H9 (cell line): ENCODE results near the gene TMEM185B. TPM values are rescaled to one million over a fixed set of nuclear protein-coding genes. Genes with fewer than 3 reads are reported as not detected.

ENCODE experiments used
- DNase-seq: peaks from one replicate; pipeline ENCODE4 v3.0.0-alpha.2; 2017
- H2AFZ ChIP-seq: one replicate; pipeline ENCODE4 v1.6.1; 2013; ENCODE audit warnings: mild to moderate bottlenecking, low read length, control low read depth, moderate library complexity
- H2AK5ac ChIP-seq: 2 replicates; pipeline ENCODE4 v1.6.1; 2013; ENCODE audit warnings: low read length, control low read depth, mixed read lengths; ENCODE audit not compliant: insufficient read length
- H2BK120ac ChIP-seq: one replicate; pipeline ENCODE4 v1.6.1; 2013; ENCODE audit warnings: low read depth, mild to moderate bottlenecking, low read length, control low read depth, inconsistent platforms; ENCODE audit not compliant: poor library complexity, severe bottlenecking
- H2BK12ac ChIP-seq: 2 replicates; pipeline ENCODE4 v1.6.1; 2013; ENCODE audit warnings: low read length, control low read depth, mixed read lengths, low read depth; ENCODE audit not compliant: insufficient read length
- H2BK15ac ChIP-seq: 2 replicates; pipeline ENCODE4 v1.6.1; 2013; ENCODE audit warnings: low read depth, low read length, control low read depth
- H2BK20ac ChIP-seq: one replicate; pipeline ENCODE4 v1.6.1; 2013; ENCODE audit warnings: low read depth, mild to moderate bottlenecking, low read length, control low read depth, inconsistent platforms; ENCODE audit not compliant: poor library complexity, severe bottlenecking
- H2BK5ac ChIP-seq: 2 replicates; pipeline ENCODE4 v1.6.1; 2013; ENCODE audit warnings: low read length, control low read depth, mixed read lengths; ENCODE audit not compliant: insufficient read length
- H3K14ac ChIP-seq: 2 replicates; pipeline ENCODE4 v1.6.1; 2013; ENCODE audit warnings: low read length, control low read depth; ENCODE audit not compliant: insufficient read depth
- H3K18ac ChIP-seq: 2 replicates; pipeline ENCODE4 v1.6.1; 2013; ENCODE audit warnings: low read depth, mild to moderate bottlenecking, mixed read lengths, low read length, control low read depth; ENCODE audit not compliant: insufficient read length
- H3K23ac ChIP-seq: 2 replicates; pipeline ENCODE4 v1.6.1; 2013; ENCODE audit warnings: low read length, control low read depth, mixed read lengths, low read depth; ENCODE audit not compliant: insufficient read length
- H3K23me2 ChIP-seq: 2 replicates; pipeline ENCODE4 v1.6.1; 2013; ENCODE audit warnings: low read depth, mild to moderate bottlenecking, mixed read lengths, low read length, control low read depth; ENCODE audit not compliant: insufficient read length, poor library complexity, severe bottlenecking
- H3K27ac ChIP-seq: 2 replicates; pipeline ENCODE4 v1.5.1; 2013; ENCODE audit warnings: low read length, control low read depth, mixed read lengths, low read depth; ENCODE audit not compliant: insufficient read length
- H3K27me3 ChIP-seq: 2 replicates; pipeline ENCODE4 v1.6.1; 2013; ENCODE audit warnings: low read length, control low read depth, inconsistent platforms; ENCODE audit not compliant: insufficient read depth
- H3K4ac ChIP-seq: 2 replicates; pipeline ENCODE4 v1.6.1; 2013; ENCODE audit warnings: low read depth, mild to moderate bottlenecking, control low read depth, inconsistent platforms, low read length, moderate library complexity
- H3K4me1 ChIP-seq: 2 replicates; pipeline ENCODE4 v1.6.1; 2013; ENCODE audit warnings: low read length, control low read depth, inconsistent platforms; ENCODE audit not compliant: insufficient read depth
- H3K4me2 ChIP-seq: 2 replicates; pipeline ENCODE4 v1.6.1; 2013; ENCODE audit warnings: low read length, control low read depth, mixed read lengths; ENCODE audit not compliant: insufficient read length, insufficient read depth
- H3K56ac ChIP-seq: 2 replicates; pipeline ENCODE4 v1.6.1; 2013; ENCODE audit warnings: low read depth, mild to moderate bottlenecking, mixed read lengths, low read length, control low read depth; ENCODE audit not compliant: insufficient read length
- H3K79me1 ChIP-seq: 2 replicates; pipeline ENCODE4 v1.6.1; 2013; ENCODE audit warnings: low read depth, mild to moderate bottlenecking, moderate library complexity, low read length, control low read depth, inconsistent platforms; ENCODE audit not compliant: insufficient read depth, poor library complexity, severe bottlenecking
- H3K79me2 ChIP-seq: 2 replicates; pipeline ENCODE4 v1.6.1; 2013; ENCODE audit warnings: low read length, control low read depth, inconsistent platforms; ENCODE audit not compliant: insufficient read depth
- H3K9ac ChIP-seq: 2 replicates; pipeline ENCODE4 v1.6.1; 2013; ENCODE audit warnings: low read length, control low read depth, mixed read lengths; ENCODE audit not compliant: insufficient read length; ENCODE audit errors: extremely low read depth
- H3K9me3 ChIP-seq: one replicate; pipeline ENCODE4 v1.6.1; 2013; ENCODE audit warnings: low read depth, low read length, inconsistent platforms; ENCODE audit not compliant: control insufficient read depth
- H3T11ph ChIP-seq: one replicate; pipeline ENCODE4 v1.6.1; 2013; ENCODE audit warnings: mild to moderate bottlenecking, low read length, control low read depth, inconsistent platforms
- H4K20me1 ChIP-seq: one replicate; pipeline ENCODE4 v1.6.1; 2013; ENCODE audit not compliant: control insufficient read depth, insufficient read length, insufficient read depth
- H4K5ac ChIP-seq: 2 replicates; pipeline ENCODE4 v1.6.1; 2013; ENCODE audit warnings: low read depth, mild to moderate bottlenecking, mixed read lengths, low read length, control low read depth; ENCODE audit not compliant: insufficient read length
- H4K8ac ChIP-seq: replicated peaks from 2 replicates; pipeline ENCODE4 v1.6.1; 2013; ENCODE audit warnings: low read length, control low read depth, mixed read lengths, low read depth; ENCODE audit not compliant: insufficient read length
- H4K91ac ChIP-seq: 2 replicates; pipeline ENCODE4 v1.6.1; 2013; ENCODE audit warnings: low read depth, mild to moderate bottlenecking, moderate library complexity, mixed read lengths, low read length, control low read depth; ENCODE audit not compliant: insufficient read length
- H3K27ac Mint-ChIP-seq, 3 experiments: 2 replicates in 2 of 3; 3 replicates in 1 of 3; pipeline ENCODE4 v1.8.0; 2020 to 2021; ENCODE audit warnings: mixed read lengths in 3 of 3, mild to moderate bottlenecking in 1 of 3, moderate library complexity in 1 of 3
- H3K27me3 Mint-ChIP-seq: 2 replicates; pipeline ENCODE4 v1.8.0; 2021; ENCODE audit warnings: low read depth, mild to moderate bottlenecking, moderate library complexity, mixed read lengths
- H3K36me3 Mint-ChIP-seq, 3 experiments: 2 replicates in 2 of 3; 3 replicates in 1 of 3; pipeline ENCODE4 v1.8.0; 2020 to 2021; ENCODE audit warnings: low read depth in 3 of 3, mixed read lengths in 3 of 3; ENCODE audit not compliant: insufficient read depth in 1 of 3
- H3K4me1 Mint-ChIP-seq, 2 experiments: 2 replicates each; pipeline ENCODE4 v1.8.0; 2020; ENCODE audit warnings: mixed read lengths in 2 of 2
- H3K4me3 Mint-ChIP-seq, 2 experiments: 2 replicates in 1 of 2; 3 replicates in 1 of 2; pipeline ENCODE4 v1.8.0; 2020 to 2021; ENCODE audit warnings: mild to moderate bottlenecking in 2 of 2, mixed read lengths in 2 of 2, moderate library complexity in 1 of 2
- H3K9me3 Mint-ChIP-seq, 2 experiments: 2 replicates in 1 of 2; 3 replicates in 1 of 2; pipeline ENCODE4 v1.8.0; 2020; ENCODE audit warnings: mild to moderate bottlenecking in 2 of 2, mixed read lengths in 2 of 2, moderate library complexity in 1 of 2
- WGBS: extraction: QIAGEN DNeasy Blood & Tissue Kit; methylation state at CpG from one replicate; pipeline ENCODE4 v1.1.7; 2013; ENCODE audit warnings: missing lambda C conversion rate, low lambda C conversion rate, mixed read lengths; ENCODE audit not compliant: insufficient read length; ENCODE audit errors: extremely low coverage; 5-methylcytosine and 5-hydroxymethylcytosine counted together
- total RNA-seq: library from RNA; stranded (reverse); gene quantifications from 2 replicates; pipeline ENCODE4 v1.2.1, GENCODE V29; 2021
- TF ChIP-seq, protein P1 (sequence below): fragments of 200-600 bp; sonication (generic); conservative IDR thresholded peaks from 3 replicates; pipeline ENCODE4 v1.8.0; 2021; ENCODE audit warnings: antibody characterized with exemption, mild to moderate bottlenecking

TMEM185B gene
- total RNA-seq, 1 experiment from 2014 or later, result 29.0 TPM

DNA sequence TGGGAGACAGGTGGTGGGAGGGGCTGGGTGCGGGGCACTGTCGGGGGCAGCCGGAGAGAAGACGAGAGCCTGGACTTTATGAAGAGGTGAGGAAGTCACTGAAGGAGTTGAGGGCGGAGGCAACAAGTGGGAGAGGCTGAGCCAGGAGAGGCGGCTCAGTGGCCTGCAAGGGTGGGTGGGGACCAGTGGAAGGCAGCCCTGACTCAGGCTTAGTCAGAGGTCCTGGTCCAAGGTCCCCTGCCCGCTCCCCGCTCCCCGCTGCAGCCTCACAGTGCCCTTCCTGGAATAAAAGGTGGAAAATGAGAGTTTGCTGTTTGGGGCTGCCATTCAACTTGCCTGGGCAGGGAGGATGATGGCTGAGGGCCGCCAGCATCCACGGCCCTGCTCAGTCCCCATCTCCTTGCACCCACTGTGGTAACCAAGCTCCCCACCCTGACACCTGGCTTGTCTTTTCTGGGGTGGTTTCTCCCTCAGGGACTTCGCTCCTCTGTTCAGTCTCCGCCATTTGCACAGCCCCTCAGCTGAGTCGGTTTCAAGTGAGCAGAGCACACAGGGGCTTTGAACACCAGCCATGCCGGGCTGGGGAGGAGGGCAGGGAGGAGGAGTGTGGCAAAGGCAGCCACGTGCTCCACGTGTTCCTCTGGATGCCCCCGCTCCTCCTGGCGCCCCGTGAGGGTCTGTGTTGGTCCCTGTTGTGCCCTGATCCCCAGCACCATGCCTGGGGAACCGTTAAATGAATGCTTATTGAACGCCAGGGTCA is 15.7 kb upstream of the TMEM185B start:
- Histone ChIP-seq H4K8ac (no peak overlapping the region), H2BK20ac (no peak overlapping the region), H3K4me1 (peaks cover 3% of the 10 kb centered on the region), H3T11ph (no peak overlapping the region), H2AK5ac (no peak overlapping the region), H3K23me2 (no peaks in the 10 kb centered on the region), H2BK5ac (no peak overlapping the region), H3K23ac (no peak overlapping the region), H4K5ac (no peak overlapping the region), H4K20me1 (no peaks in the 10 kb centered on the region), H3K9me3 (no peaks in the 10 kb centered on the region), H3K27me3 (no peaks in the 10 kb centered on the region; the same call in 1 of the 2 replicates), H3K56ac (no peak overlapping the region), H4K91ac (no peak overlapping the region), H3K79me1 (no peaks in the 10 kb centered on the region), H3K27ac (no peak overlapping the region), H2BK15ac (no peak overlapping the region), H2BK120ac (no peak overlapping the region), H3K14ac (peak overlapping the region; percentile 62), H3K4ac (no peak overlapping the region), H3K79me2 (no peaks in the 10 kb centered on the region), H2AFZ (no peak overlapping the region), H3K18ac (peak overlapping the region; percentile 7), H3K4me2 (no peak overlapping the region), H2BK12ac (no peak overlapping the region), H3K9ac (no peak overlapping the region)
- DNase-seq, result peak; percentile 25
- no CpG with 5 or more reads among the region's 22 CpGs for WGBS
- Mint-ChIP-seq H3K4me1 (peaks cover 39% of the 10 kb centered on the region in 2 experiments), H3K36me3 (no peaks in the 10 kb centered on the region; a peak in 1 of 7 replicates), H3K27me3 (peaks cover 19% of the 10 kb centered on the region), H3K27ac (peak overlapping the region; percentile 85 to 96 (median 92); a peak in 4 of 7 replicates), H3K9me3 (peaks cover 7 to 8% of the 10 kb centered on the region in 2 experiments; a peak in 2 of 5 replicates), H3K4me3 (no peak overlapping the region)
- TF ChIP-seq, protein P1, sequence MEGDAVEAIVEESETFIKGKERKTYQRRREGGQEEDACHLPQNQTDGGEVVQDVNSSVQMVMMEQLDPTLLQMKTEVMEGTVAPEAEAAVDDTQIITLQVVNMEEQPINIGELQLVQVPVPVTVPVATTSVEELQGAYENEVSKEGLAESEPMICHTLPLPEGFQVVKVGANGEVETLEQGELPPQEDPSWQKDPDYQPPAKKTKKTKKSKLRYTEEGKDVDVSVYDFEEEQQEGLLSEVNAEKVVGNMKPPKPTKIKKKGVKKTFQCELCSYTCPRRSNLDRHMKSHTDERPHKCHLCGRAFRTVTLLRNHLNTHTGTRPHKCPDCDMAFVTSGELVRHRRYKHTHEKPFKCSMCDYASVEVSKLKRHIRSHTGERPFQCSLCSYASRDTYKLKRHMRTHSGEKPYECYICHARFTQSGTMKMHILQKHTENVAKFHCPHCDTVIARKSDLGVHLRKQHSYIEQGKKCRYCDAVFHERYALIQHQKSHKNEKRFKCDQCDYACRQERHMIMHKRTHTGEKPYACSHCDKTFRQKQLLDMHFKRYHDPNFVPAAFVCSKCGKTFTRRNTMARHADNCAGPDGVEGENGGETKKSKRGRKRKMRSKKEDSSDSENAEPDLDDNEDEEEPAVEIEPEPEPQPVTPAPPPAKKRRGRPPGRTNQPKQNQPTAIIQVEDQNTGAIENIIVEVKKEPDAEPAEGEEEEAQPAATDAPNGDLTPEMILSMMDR, result no peak
